ENCODE data around the gene MAP3K12.

MAP3K12 gene

GRCh38 chr12:53530061-53530460 is 30.8 kb upstream of the MAP3K12 start:
- Histone ChIP-seq H3K4me3 (ENCODE audit: low read depth in 1 of 2, low read length in 2 of 2) (no peak overlapping the region), H3K4me1 (ENCODE audit: control insufficient read depth in 1 of 2, insufficient read depth in 2 of 2, low read length in 2 of 2) (no peaks in the 10 kb centered on the region), H3K27ac (ENCODE audit: low read length) (no peak overlapping the region), H3K27me3 (ENCODE audit: low read depth, low read length) (no peaks in the 10 kb centered on the region), H3K36me3 (ENCODE audit: control insufficient read depth in 1 of 2, insufficient read depth in 2 of 2, low read length in 2 of 2) (peaks cover 39 to 70% of the 10 kb centered on the region in 2 donors), H3K9me3 (ENCODE audit: control insufficient read depth in 1 of 2, low read length in 2 of 2) (no peaks in the 10 kb centered on the region)

- Histone ChIP-seq H3K4me1 (ENCODE audit: control insufficient read depth in 1 of 2, insufficient read depth in 2 of 2, low read length in 2 of 2) (no peaks in the 10 kb centered on the region), H3K27me3 (ENCODE audit: low read depth, low read length) (no peaks in the 10 kb centered on the region), H3K4me3 (ENCODE audit: low read depth in 1 of 2, low read length in 2 of 2) (no peak overlapping the region), H3K9me3 (ENCODE audit: control insufficient read depth in 1 of 2, low read length in 2 of 2) (no peaks in the 10 kb centered on the region), H3K27ac (ENCODE audit: low read length) (no peak overlapping the region), H3K36me3 (ENCODE audit: control insufficient read depth in 1 of 2, insufficient read depth in 2 of 2, low read length in 2 of 2) (peaks cover 30 to 70% of the 10 kb centered on the region in 2 donors)
Measured at GRCh38 chr12:53524476-53524875, 25.2 kb upstream of the MAP3K12 start.

GRCh38 chr12:53523131-53523530 is 23.9 kb upstream of the MAP3K12 start:
- Histone ChIP-seq H3K9me3 (ENCODE audit: control insufficient read depth in 1 of 2, low read length in 2 of 2) (no peaks in the 10 kb centered on the region), H3K27me3 (ENCODE audit: low read depth, low read length) (no peaks in the 10 kb centered on the region), H3K4me1 (ENCODE audit: control insufficient read depth in 1 of 2, insufficient read depth in 2 of 2, low read length in 2 of 2) (no peaks in the 10 kb centered on the region), H3K27ac (ENCODE audit: low read length) (no peak overlapping the region), H3K4me3 (ENCODE audit: low read depth in 1 of 2, low read length in 2 of 2) (no peak overlapping the region), H3K36me3 (ENCODE audit: control insufficient read depth in 1 of 2, insufficient read depth in 2 of 2, low read length in 2 of 2) (peaks cover 34 to 77% of the 10 kb centered on the region in 2 donors)

- H3K27ac ChIP-seq (ENCODE audit: low read length) = no peak overlapping the region
- no peaks in the 10 kb centered on the region for H3K27me3 ChIP-seq (ENCODE audit: low read depth, low read length)
- no peaks in the 10 kb centered on the region for H3K9me3 ChIP-seq (ENCODE audit: control insufficient read depth in 1 of 2, low read length in 2 of 2)
- H3K4me1 ChIP-seq (ENCODE audit: control insufficient read depth in 1 of 2, insufficient read depth in 2 of 2, low read length in 2 of 2) = no peaks in the 10 kb centered on the region
- no peak overlapping the region for H3K4me3 ChIP-seq (ENCODE audit: low read depth in 1 of 2, low read length in 2 of 2)
- H3K36me3 ChIP-seq (ENCODE audit: control insufficient read depth in 1 of 2, insufficient read depth in 2 of 2, low read length in 2 of 2) = peaks cover 61 to 95% of the 10 kb centered on the region in 2 donors
Measured at GRCh38 chr12:53518381-53518780, 19.1 kb upstream of the MAP3K12 start.

- Histone ChIP-seq H3K27ac (ENCODE audit: low read length) (no peak overlapping the region), H3K4me1 (ENCODE audit: control insufficient read depth in 1 of 2, insufficient read depth in 2 of 2, low read length in 2 of 2) (no peaks in the 10 kb centered on the region), H3K27me3 (ENCODE audit: low read depth, low read length) (no peaks in the 10 kb centered on the region), H3K4me3 (ENCODE audit: low read depth in 1 of 2, low read length in 2 of 2) (no peak overlapping the region), H3K9me3 (ENCODE audit: control insufficient read depth in 1 of 2, low read length in 2 of 2) (no peaks in the 10 kb centered on the region), H3K36me3 (ENCODE audit: control insufficient read depth in 1 of 2, insufficient read depth in 2 of 2, low read length in 2 of 2) (peaks cover 64 to 94% of the 10 kb centered on the region in 2 donors)
Measured at GRCh38 chr12:53516758-53517455, 17.6 kb upstream of the MAP3K12 start.

GRCh38 chr12:53515291-53515680 is 16.0 kb upstream of the MAP3K12 start:
- H3K36me3 ChIP-seq (ENCODE audit: control insufficient read depth in 1 of 2, insufficient read depth in 2 of 2, low read length in 2 of 2) = peaks cover 62 to 94% of the 10 kb centered on the region in 2 donors

GRCh38 chr12:53514628-53515290 is 15.5 kb upstream of the MAP3K12 start:
- no peaks in the 10 kb centered on the region for H3K9me3 ChIP-seq (ENCODE audit: control insufficient read depth in 1 of 2, low read length in 2 of 2)
- H3K27ac ChIP-seq (ENCODE audit: low read length) = no peak overlapping the region
- no peak overlapping the region for H3K4me3 ChIP-seq (ENCODE audit: low read depth in 1 of 2, low read length in 2 of 2)
- H3K36me3 ChIP-seq (ENCODE audit: control insufficient read depth in 1 of 2, insufficient read depth in 2 of 2, low read length in 2 of 2) = peaks cover 62 to 92% of the 10 kb centered on the region in 2 donors
- H3K27me3 ChIP-seq (ENCODE audit: low read depth, low read length) = no peaks in the 10 kb centered on the region
- no peaks in the 10 kb centered on the region for H3K4me1 ChIP-seq (ENCODE audit: control insufficient read depth in 1 of 2, insufficient read depth in 2 of 2, low read length in 2 of 2)

More at GRCh38 chr12:53515291-53515680, 16.0 kb upstream of the MAP3K12 start:
- Histone ChIP-seq H3K4me3 (ENCODE audit: low read depth in 1 of 2, low read length in 2 of 2) (no peak overlapping the region), H3K9me3 (ENCODE audit: control insufficient read depth in 1 of 2, low read length in 2 of 2) (no peaks in the 10 kb centered on the region), H3K27me3 (ENCODE audit: low read depth, low read length) (no peaks in the 10 kb centered on the region), H3K27ac (ENCODE audit: low read length) (no peak overlapping the region), H3K4me1 (ENCODE audit: control insufficient read depth in 1 of 2, insufficient read depth in 2 of 2, low read length in 2 of 2) (no peaks in the 10 kb centered on the region)

- Histone ChIP-seq H3K9me3 (ENCODE audit: control insufficient read depth in 1 of 2, low read length in 2 of 2) (no peaks in the 10 kb centered on the region), H3K4me3 (ENCODE audit: low read depth in 1 of 2, low read length in 2 of 2) (no peak overlapping the region), H3K4me1 (ENCODE audit: control insufficient read depth in 1 of 2, insufficient read depth in 2 of 2, low read length in 2 of 2) (peaks cover 0 to 2% of the 10 kb centered on the region in 2 donors), H3K27ac (ENCODE audit: low read length) (no peak overlapping the region), H3K36me3 (ENCODE audit: control insufficient read depth in 1 of 2, insufficient read depth in 2 of 2, low read length in 2 of 2) (peaks cover 62 to 83% of the 10 kb centered on the region in 2 donors), H3K27me3 (ENCODE audit: low read depth, low read length) (no peaks in the 10 kb centered on the region)
Measured at GRCh38 chr12:53513712-53514410, 14.6 kb upstream of the MAP3K12 start.

- Histone ChIP-seq H3K27ac (ENCODE audit: low read length) (no peak overlapping the region), H3K36me3 (ENCODE audit: control insufficient read depth in 1 of 2, insufficient read depth in 2 of 2, low read length in 2 of 2) (peaks cover 54 to 70% of the 10 kb centered on the region in 2 donors), H3K4me3 (ENCODE audit: low read depth in 1 of 2, low read length in 2 of 2) (no peak overlapping the region)
Measured at GRCh38 chr12:53510181-53510812, 11.0 kb upstream of the MAP3K12 start.

GRCh38 chr12:53508534-53509170 is 9.4 kb upstream of the MAP3K12 start:
- no peak overlapping the region for H3K27ac ChIP-seq (ENCODE audit: low read length)
- H3K9me3 ChIP-seq (ENCODE audit: control insufficient read depth in 1 of 2, low read length in 2 of 2) = no peaks in the 10 kb centered on the region
- H3K4me1 ChIP-seq (ENCODE audit: control insufficient read depth in 1 of 2, insufficient read depth in 2 of 2, low read length in 2 of 2) = peaks cover 0 to 9% of the 10 kb centered on the region in 2 donors
- H3K27me3 ChIP-seq (ENCODE audit: low read depth, low read length) = no peaks in the 10 kb centered on the region
- peaks cover 39 to 64% of the 10 kb centered on the region in 2 donors for H3K36me3 ChIP-seq (ENCODE audit: control insufficient read depth in 1 of 2, insufficient read depth in 2 of 2, low read length in 2 of 2)
- H3K4me3 ChIP-seq (ENCODE audit: low read depth in 1 of 2, low read length in 2 of 2) = no peak overlapping the region

More at GRCh38 chr12:53510181-53510812, 11.0 kb upstream of the MAP3K12 start:
- peaks cover 0 to 9% of the 10 kb centered on the region in 2 donors for H3K4me1 ChIP-seq (ENCODE audit: control insufficient read depth in 1 of 2, insufficient read depth in 2 of 2, low read length in 2 of 2)
- H3K9me3 ChIP-seq (ENCODE audit: control insufficient read depth in 1 of 2, low read length in 2 of 2) = no peaks in the 10 kb centered on the region
- H3K27me3 ChIP-seq (ENCODE audit: low read depth, low read length) = no peaks in the 10 kb centered on the region

GRCh38 chr12:53507603-53507885 is 8.3 kb upstream of the MAP3K12 start:
- no peaks in the 10 kb centered on the region for H3K27me3 ChIP-seq (ENCODE audit: low read depth, low read length)
- H3K4me1 ChIP-seq (ENCODE audit: control insufficient read depth in 1 of 2, insufficient read depth in 2 of 2, low read length in 2 of 2) = peaks cover 0 to 14% of the 10 kb centered on the region in 2 donors
- peaks cover 29 to 54% of the 10 kb centered on the region in 2 donors for H3K36me3 ChIP-seq (ENCODE audit: control insufficient read depth in 1 of 2, insufficient read depth in 2 of 2, low read length in 2 of 2)
- H3K27ac ChIP-seq (ENCODE audit: low read length) = no peak overlapping the region
- no peak overlapping the region for H3K4me3 ChIP-seq (ENCODE audit: low read depth in 1 of 2, low read length in 2 of 2)
- no peaks in the 10 kb centered on the region for H3K9me3 ChIP-seq (ENCODE audit: control insufficient read depth in 1 of 2, low read length in 2 of 2)
